GM23338 (cell line): ENCODE measurements around the gene UNC79.

ENCODE experiments used
- CTCF ChIP-seq, 2 experiments: fragments of 200-600 bp in 1 of 2; sonication (generic) in 1 of 2; conservative IDR thresholded peaks; 2 replicates each; pipeline versions ENCODE4 v1.5.1 to v1.6.1; 2016 to 2017; ENCODE audit warnings: antibody characterized with exemption in 2 of 2, low read depth in 2 of 2, mild to moderate bottlenecking in 2 of 2, moderate library complexity in 1 of 2
- EZH2 ChIP-seq: fragments of 200-600 bp; sonication (generic); IDR thresholded peaks from one replicate; pipeline ENCODE4 v1.8.0; 2017; ENCODE audit warnings: antibody characterized with exemption, mild to moderate bottlenecking, low read depth; ENCODE audit not compliant: unreplicated experiment
- JUNB ChIP-seq: IDR thresholded peaks from one replicate; pipeline ENCODE4 v1.6.1; 2016; ENCODE audit warnings: antibody characterized with exemption; ENCODE audit not compliant: unreplicated experiment
- POLR2AphosphoS5 ChIP-seq: IDR thresholded peaks from 2 replicates; pipeline ENCODE4 v1.6.1; 2016; ENCODE audit warnings: antibody characterized with exemption, low read depth

GRCh38 chr14:93490001-93490400, 59.3 kb downstream of the UNC79 start:
- TF ChIP-seq CTCF (conservative IDR thresholded peaks at IDR 0.05; ENCODE audit: low read depth in 2 of 2), result no peak
- TF ChIP-seq JUNB, result no peak
- TF ChIP-seq EZH2, result no peak
- no peak for TF ChIP-seq POLR2AphosphoS5
